Measurements from ENCODE around the gene ACMSD. TPM values are rescaled to one million over a fixed set of nuclear protein-coding genes. Genes with fewer than 3 reads are reported as not detected.

Gene ACMSD
- polyA plus RNA-seq, 1 of the 3 experiments (the other 2 are of a cell fraction) = not detected

GRCh38 chr2:134934641-134935040 is 96.2 kb downstream of the ACMSD start (continued):
- TF ChIP-seq, protein P1, sequence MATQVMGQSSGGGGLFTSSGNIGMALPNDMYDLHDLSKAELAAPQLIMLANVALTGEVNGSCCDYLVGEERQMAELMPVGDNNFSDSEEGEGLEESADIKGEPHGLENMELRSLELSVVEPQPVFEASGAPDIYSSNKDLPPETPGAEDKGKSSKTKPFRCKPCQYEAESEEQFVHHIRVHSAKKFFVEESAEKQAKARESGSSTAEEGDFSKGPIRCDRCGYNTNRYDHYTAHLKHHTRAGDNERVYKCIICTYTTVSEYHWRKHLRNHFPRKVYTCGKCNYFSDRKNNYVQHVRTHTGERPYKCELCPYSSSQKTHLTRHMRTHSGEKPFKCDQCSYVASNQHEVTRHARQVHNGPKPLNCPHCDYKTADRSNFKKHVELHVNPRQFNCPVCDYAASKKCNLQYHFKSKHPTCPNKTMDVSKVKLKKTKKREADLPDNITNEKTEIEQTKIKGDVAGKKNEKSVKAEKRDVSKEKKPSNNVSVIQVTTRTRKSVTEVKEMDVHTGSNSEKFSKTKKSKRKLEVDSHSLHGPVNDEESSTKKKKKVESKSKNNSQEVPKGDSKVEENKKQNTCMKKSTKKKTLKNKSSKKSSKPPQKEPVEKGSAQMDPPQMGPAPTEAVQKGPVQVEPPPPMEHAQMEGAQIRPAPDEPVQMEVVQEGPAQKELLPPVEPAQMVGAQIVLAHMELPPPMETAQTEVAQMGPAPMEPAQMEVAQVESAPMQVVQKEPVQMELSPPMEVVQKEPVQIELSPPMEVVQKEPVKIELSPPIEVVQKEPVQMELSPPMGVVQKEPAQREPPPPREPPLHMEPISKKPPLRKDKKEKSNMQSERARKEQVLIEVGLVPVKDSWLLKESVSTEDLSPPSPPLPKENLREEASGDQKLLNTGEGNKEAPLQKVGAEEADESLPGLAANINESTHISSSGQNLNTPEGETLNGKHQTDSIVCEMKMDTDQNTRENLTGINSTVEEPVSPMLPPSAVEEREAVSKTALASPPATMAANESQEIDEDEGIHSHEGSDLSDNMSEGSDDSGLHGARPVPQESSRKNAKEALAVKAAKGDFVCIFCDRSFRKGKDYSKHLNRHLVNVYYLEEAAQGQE (IDR thresholded peaks at IDR 0.05; ENCODE audit: low read depth, low read length) = no peak

- TF ChIP-seq MXI1 (IDR thresholded peaks at IDR 0.05; ENCODE audit: low read depth, low read length) (no peak), NFIC (IDR thresholded peaks at IDR 0.05; ENCODE audit: borderline replicate concordance) (no peak), ELF1 (IDR thresholded peaks at IDR 0.05) (no peak), MEF2A (IDR thresholded peaks at IDR 0.05; ENCODE audit: borderline replicate concordance, low read depth) (no peak), JUND (IDR thresholded peaks at IDR 0.05) (no peak), CTCF (IDR thresholded peaks at IDR 0.05) (no peak), TAF1 (IDR thresholded peaks at IDR 0.05; ENCODE audit: borderline replicate concordance, low read depth, low read length) (no peak), TEAD4 (IDR thresholded peaks at IDR 0.05; ENCODE audit: borderline replicate concordance, insufficient read depth) (no peak)
- TF ChIP-seq, protein P2, sequence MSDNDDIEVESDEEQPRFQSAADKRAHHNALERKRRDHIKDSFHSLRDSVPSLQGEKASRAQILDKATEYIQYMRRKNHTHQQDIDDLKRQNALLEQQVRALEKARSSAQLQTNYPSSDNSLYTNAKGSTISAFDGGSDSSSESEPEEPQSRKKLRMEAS (IDR thresholded peaks at IDR 0.05; ENCODE audit: low read depth) = no peak
- Histone ChIP-seq H2AFZ (ENCODE audit: low read depth) (no peak overlapping the region), H3K27ac (ENCODE audit: low read depth in 2 of 2, low read length in 1 of 2) (no peak overlapping the region), H3K9me3 (no peaks in the 10 kb centered on the region), H3K27me3 (ENCODE audit: insufficient read depth) (no peaks in the 10 kb centered on the region), H3K4me3 (ENCODE audit: low read depth in 2 of 2, low read length in 1 of 2) (no peak overlapping the region), H4K20me1 (ENCODE audit: insufficient read depth) (peaks cover 62% of the 10 kb centered on the region), H3K4me1 (ENCODE audit: control insufficient read depth in 1 of 2, insufficient read depth in 2 of 2, low read depth in 1 of 2, low read length in 1 of 2) (peaks cover 0 to 16% of the 10 kb centered on the region in 2 experiments; a peak in 2 of 4 replicates), H3F3A (replicated peaks; ENCODE audit: insufficient read depth) (peaks cover 9% of the 10 kb centered on the region), H3K79me2 (ENCODE audit: insufficient read depth) (peaks cover 93% of the 10 kb centered on the region), H3K9ac (no peak overlapping the region), H3K9me2 (no peaks in the 10 kb centered on the region), H3K4me2 (no peak overlapping the region), H3K36me3 (replicated peaks in 1 of 2; ENCODE audit: control insufficient read depth in 1 of 2, insufficient read depth in 2 of 2, low read length in 1 of 2) (peaks cover 64 to 72% of the 10 kb centered on the region in 2 experiments)
- ChIA-PET POLR2A (no interaction called here), CTCF (no interaction called here)
- WGBS (ENCODE audit: low lambda C conversion rate) = 96% methylated on average over 4 of the region's 4 CpGs
- no peak for DNase-seq
Observed at GRCh38 chr2:134936691-134937090, 98.3 kb downstream of the ACMSD start.

DNA sequence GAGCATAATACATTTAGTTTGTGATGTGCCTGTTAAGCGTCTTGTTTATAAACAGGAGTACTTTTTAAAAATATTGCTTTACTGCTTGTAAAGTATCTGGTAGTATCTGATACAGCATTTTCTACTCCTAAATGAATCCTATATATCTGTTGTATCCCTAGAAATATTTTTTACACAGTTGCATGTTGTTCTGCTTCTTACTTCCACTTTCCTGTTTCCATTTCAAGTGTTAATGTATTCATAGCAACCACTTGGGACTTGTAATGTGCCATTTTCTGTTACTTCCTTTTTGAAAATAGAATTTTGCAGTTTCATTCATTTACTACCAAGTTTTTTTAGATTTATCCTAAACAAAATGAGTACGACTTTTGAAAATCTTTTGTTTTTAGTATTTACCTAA is 105.1 kb downstream of the ACMSD start:
- Histone ChIP-seq H3K27me3 (ENCODE audit: insufficient read depth) (no peaks in the 10 kb centered on the region), H3K27ac (ENCODE audit: low read depth in 2 of 2, low read length in 1 of 2) (no peak overlapping the region), H3K9ac (no peak overlapping the region), H3K36me3 (replicated peaks in 1 of 2; ENCODE audit: control insufficient read depth in 1 of 2, insufficient read depth in 2 of 2, low read length in 1 of 2) (peaks cover 82% of the 10 kb centered on the region in 2 experiments), H4K20me1 (ENCODE audit: insufficient read depth) (no peaks in the 10 kb centered on the region), H3K79me2 (ENCODE audit: insufficient read depth) (peaks cover 67% of the 10 kb centered on the region), H2AFZ (ENCODE audit: low read depth) (no peak overlapping the region), H3K4me1 (ENCODE audit: control insufficient read depth in 1 of 2, insufficient read depth in 2 of 2, low read depth in 1 of 2, low read length in 1 of 2) (no peaks in the 10 kb centered on the region), H3K4me2 (no peak overlapping the region), H3K9me2 (no peaks in the 10 kb centered on the region), H3K9me3 (no peaks in the 10 kb centered on the region), H3K4me3 (ENCODE audit: low read depth in 2 of 2, low read length in 1 of 2) (no peak overlapping the region), H3F3A (replicated peaks; ENCODE audit: insufficient read depth) (peaks cover 10% of the 10 kb centered on the region)
- DNase-seq = no peak
- POLR2A ChIA-PET = no interaction called here
- WGBS (ENCODE audit: low lambda C conversion rate) = 97% methylated on average over 2 of the region's 2 CpGs
- CTCF ChIA-PET = no interaction called here
- TF ChIP-seq IRF3 (IDR thresholded peaks at IDR 0.05; ENCODE audit: low read depth, low read length) (no peak), YY1 (IDR thresholded peaks at IDR 0.05; ENCODE audit: low read depth) (no peak), MXI1 (IDR thresholded peaks at IDR 0.05; ENCODE audit: low read depth, low read length) (no peak), SMC3 (IDR thresholded peaks at IDR 0.05; ENCODE audit: low read depth, low read length) (no peak), JUND (IDR thresholded peaks at IDR 0.05) (no peak), EZH2phosphoT487 (IDR thresholded peaks at IDR 0.05; ENCODE audit: borderline replicate concordance, low read depth) (no peak), MEF2A (IDR thresholded peaks at IDR 0.05; ENCODE audit: borderline replicate concordance, low read depth) (no peak), TEAD4 (IDR thresholded peaks at IDR 0.05; ENCODE audit: borderline replicate concordance, insufficient read depth) (no peak), RCOR1 (IDR thresholded peaks at IDR 0.05; ENCODE audit: low read length) (no peak), ZBTB33 (IDR thresholded peaks at IDR 0.05; ENCODE audit: borderline replicate concordance, low read depth) (no peak), FOSL2 (IDR thresholded peaks at IDR 0.05; ENCODE audit: borderline replicate concordance, low read depth) (no peak)
